ENCODE data around the gene WDR20. TPM values are rescaled to one million over a fixed set of nuclear protein-coding genes. Genes with fewer than 3 reads are reported as not detected.
A peak's percentile ranks its signal among the peaks of the same experiment; 100 is the strongest.

WDR20 gene
- total RNA-seq, 2 experiments from 2014 or later = 40.1 to 41.2 TPM

DNA sequence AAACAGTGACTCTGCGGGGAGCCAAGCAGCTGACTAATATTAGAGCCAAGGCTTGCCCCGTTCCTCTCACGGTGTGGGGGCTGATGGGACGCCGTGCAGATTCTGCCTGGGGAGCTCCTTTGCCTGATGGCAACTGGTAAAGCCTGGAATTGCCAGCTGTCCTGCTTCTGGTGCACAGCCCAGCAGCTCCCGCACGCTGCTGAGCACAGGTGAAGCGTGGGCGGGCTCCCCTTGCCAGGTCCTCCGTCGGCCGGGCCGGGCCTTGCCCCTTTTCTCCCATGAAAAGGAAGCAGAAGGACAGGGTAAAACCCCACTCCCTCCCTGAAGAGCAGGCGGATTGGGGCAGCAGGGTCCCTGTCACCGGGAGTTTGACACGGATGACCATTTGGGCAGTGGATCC, 79.0 kb downstream of the WDR20 start:
- CTCF ChIA-PET = no interaction called here

DNA sequence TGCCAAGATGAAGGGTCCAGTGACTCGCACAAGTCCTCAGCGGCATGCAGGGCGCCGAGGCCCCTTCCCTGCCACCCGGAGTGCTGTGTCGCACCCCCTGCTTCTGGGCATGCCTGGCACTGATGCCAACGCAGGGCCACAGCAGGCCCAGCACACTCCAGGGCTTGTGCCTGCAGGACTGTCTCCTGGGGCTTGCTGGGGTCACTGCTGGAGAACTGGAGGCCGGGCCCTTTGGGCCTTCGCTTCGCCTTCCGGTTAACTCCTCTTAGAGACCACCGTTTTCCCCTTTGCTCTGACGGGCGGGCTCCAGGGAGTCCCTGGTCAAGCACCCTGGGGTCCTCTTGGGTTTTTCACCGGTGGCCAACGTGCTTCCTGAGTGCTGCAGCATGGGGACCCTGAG, 79.6 kb downstream of the WDR20 start:
- Histone ChIP-seq H3K9me3 (ENCODE audit: control insufficient read depth in 1 of 2, insufficient read depth in 1 of 2, low read length in 2 of 2) (no peaks in the 10 kb centered on the region), H3K4me1 (ENCODE audit: insufficient read depth, low read length) (peaks cover 16% of the 10 kb centered on the region), H3K27ac (ENCODE audit: low read depth in 1 of 2, low read length in 2 of 2) (no peak overlapping the region), H3K27me3 (ENCODE audit: control insufficient read depth in 1 of 2, insufficient read depth in 2 of 2, low read length in 2 of 2) (no peaks in the 10 kb centered on the region), H3K4me3 (ENCODE audit: low read length) (no peak overlapping the region), H3K36me3 (ENCODE audit: insufficient read depth, low read length) (peaks cover 24% of the 10 kb centered on the region)
- Mint-ChIP-seq H3K9me3 (no peaks in the 10 kb centered on the region), H3K27me3 (no peaks in the 10 kb centered on the region), H3K4me3 (no peak overlapping the region), H3K4me1 (ENCODE audit: low read depth) (peaks cover 7% of the 10 kb centered on the region), H3K36me3 (ENCODE audit: low read depth) (peaks cover 17% of the 10 kb centered on the region), H3K27ac (peak overlapping the region; percentile 39)
- TF ChIP-seq, protein P1, sequence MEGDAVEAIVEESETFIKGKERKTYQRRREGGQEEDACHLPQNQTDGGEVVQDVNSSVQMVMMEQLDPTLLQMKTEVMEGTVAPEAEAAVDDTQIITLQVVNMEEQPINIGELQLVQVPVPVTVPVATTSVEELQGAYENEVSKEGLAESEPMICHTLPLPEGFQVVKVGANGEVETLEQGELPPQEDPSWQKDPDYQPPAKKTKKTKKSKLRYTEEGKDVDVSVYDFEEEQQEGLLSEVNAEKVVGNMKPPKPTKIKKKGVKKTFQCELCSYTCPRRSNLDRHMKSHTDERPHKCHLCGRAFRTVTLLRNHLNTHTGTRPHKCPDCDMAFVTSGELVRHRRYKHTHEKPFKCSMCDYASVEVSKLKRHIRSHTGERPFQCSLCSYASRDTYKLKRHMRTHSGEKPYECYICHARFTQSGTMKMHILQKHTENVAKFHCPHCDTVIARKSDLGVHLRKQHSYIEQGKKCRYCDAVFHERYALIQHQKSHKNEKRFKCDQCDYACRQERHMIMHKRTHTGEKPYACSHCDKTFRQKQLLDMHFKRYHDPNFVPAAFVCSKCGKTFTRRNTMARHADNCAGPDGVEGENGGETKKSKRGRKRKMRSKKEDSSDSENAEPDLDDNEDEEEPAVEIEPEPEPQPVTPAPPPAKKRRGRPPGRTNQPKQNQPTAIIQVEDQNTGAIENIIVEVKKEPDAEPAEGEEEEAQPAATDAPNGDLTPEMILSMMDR (IDR thresholded peaks at IDR 0.05) = no peak
- DNase-seq = no peak
- ChIA-PET POLR2A (no interaction called here), CTCF (no interaction called here)
- intact Hi-C loops (cut with DNase I, micrococcal nuclease) = no loop called here
- no peak for ATAC-seq (ENCODE audit: poor library complexity)

More for the DNA sequence above, 79.0 kb downstream of the WDR20 start:
- intact Hi-C loops (cut with DNase I, micrococcal nuclease) = no loop called here
- peaks cover 17% of the 10 kb centered on the region for H3K36me3 Mint-ChIP-seq (ENCODE audit: low read depth)
- no peaks in the 10 kb centered on the region for H3K9me3 Mint-ChIP-seq
- no peak overlapping the region for H3K4me3 Mint-ChIP-seq
- Histone ChIP-seq H3K4me1 (ENCODE audit: insufficient read depth, low read length) (peaks cover 16% of the 10 kb centered on the region), H3K4me3 (ENCODE audit: low read length) (no peak overlapping the region), H3K36me3 (ENCODE audit: insufficient read depth, low read length) (peaks cover 23% of the 10 kb centered on the region), H3K9me3 (ENCODE audit: control insufficient read depth in 1 of 2, insufficient read depth in 1 of 2, low read length in 2 of 2) (no peaks in the 10 kb centered on the region), H3K27me3 (ENCODE audit: control insufficient read depth in 1 of 2, insufficient read depth in 2 of 2, low read length in 2 of 2) (no peaks in the 10 kb centered on the region), H3K27ac (ENCODE audit: low read depth in 1 of 2, low read length in 2 of 2) (no peak overlapping the region)
- DNase-seq = no peak
- no peak overlapping the region for H3K27ac Mint-ChIP-seq
- ATAC-seq (ENCODE audit: poor library complexity) = no peak
- POLR2A ChIA-PET = no interaction called here
- TF ChIP-seq, protein P1 (IDR thresholded peaks at IDR 0.05) = no peak
- H3K4me1 Mint-ChIP-seq (ENCODE audit: low read depth) = peaks cover 7% of the 10 kb centered on the region
- H3K27me3 Mint-ChIP-seq = no peaks in the 10 kb centered on the region

DNA sequence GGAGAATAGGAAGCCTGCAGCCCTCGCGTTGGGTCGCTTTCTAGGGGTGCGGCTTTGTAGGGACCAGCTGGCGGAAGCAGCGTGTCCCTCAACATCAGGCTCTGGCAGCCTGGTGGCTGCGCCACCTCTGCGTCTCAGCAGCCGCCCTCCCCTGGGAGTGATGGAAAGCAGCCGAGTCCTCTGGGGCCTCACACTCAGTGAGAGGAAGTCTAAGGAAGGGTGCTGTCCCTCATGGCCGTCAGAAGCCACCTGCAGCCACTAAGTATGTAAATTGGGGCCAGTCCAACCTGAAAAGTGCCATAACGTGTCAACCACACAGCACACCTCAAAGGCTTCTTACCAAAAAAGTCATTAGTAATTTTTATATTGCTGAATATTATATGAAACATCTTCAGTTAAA, 80.3 kb downstream of the WDR20 start:
- Histone ChIP-seq H3K27ac (ENCODE audit: low read depth in 1 of 2, low read length in 2 of 2) (no peak overlapping the region), H3K9me3 (ENCODE audit: control insufficient read depth in 1 of 2, insufficient read depth in 1 of 2, low read length in 2 of 2) (no peaks in the 10 kb centered on the region), H3K4me3 (ENCODE audit: low read length) (no peak overlapping the region), H3K36me3 (ENCODE audit: insufficient read depth, low read length) (peaks cover 22% of the 10 kb centered on the region), H3K4me1 (ENCODE audit: insufficient read depth, low read length) (peaks cover 16% of the 10 kb centered on the region), H3K27me3 (ENCODE audit: control insufficient read depth in 1 of 2, insufficient read depth in 2 of 2, low read length in 2 of 2) (no peaks in the 10 kb centered on the region)
- no peaks in the 10 kb centered on the region for H3K27me3 Mint-ChIP-seq
- ATAC-seq (ENCODE audit: poor library complexity) = no peak
- H3K36me3 Mint-ChIP-seq (ENCODE audit: low read depth) = peaks cover 18% of the 10 kb centered on the region
- peaks cover 7% of the 10 kb centered on the region for H3K4me1 Mint-ChIP-seq (ENCODE audit: low read depth)
- intact Hi-C loops (cut with DNase I, micrococcal nuclease) = no loop called here
- TF ChIP-seq, protein P1 (IDR thresholded peaks at IDR 0.05) = no peak
- no peak for DNase-seq
- CTCF ChIA-PET = interaction anchor here (1.6 kb wide), 1 partner anchor 97 kb away, joined by 3 read pairs; no protein-coding TSS in a partner anchor
- H3K4me3 Mint-ChIP-seq = no peak overlapping the region
- H3K9me3 Mint-ChIP-seq = no peaks in the 10 kb centered on the region
- H3K27ac Mint-ChIP-seq = peak overlapping the region; percentile 39
- POLR2A ChIA-PET = no interaction called here

All from CD4-positive, alpha-beta T cell (primary cell).